GOT3 (cell line): ENCODE results near the gene DDHD1.

Experiments used
- DNase-seq: peaks from one replicate; lab custom pipeline; 2025; ENCODE audit warnings: mixed read lengths; lab: John Stamatoyannopoulos, UW

Gene DDHD1

GRCh38 chr14:52995998-52996397, 157.1 kb downstream of the DDHD1 start:
- no peak for DNase-seq

GRCh38 chr14:52992236-52992870, 160.8 kb downstream of the DDHD1 start:
- DNase-seq, result no peak

- DNase-seq, result no peak
Measured at GRCh38 chr14:52988139-52988538, 165.0 kb downstream of the DDHD1 start.

- no peak for DNase-seq
Measured at GRCh38 chr14:52987514-52987913, 165.6 kb downstream of the DDHD1 start.

DNA sequence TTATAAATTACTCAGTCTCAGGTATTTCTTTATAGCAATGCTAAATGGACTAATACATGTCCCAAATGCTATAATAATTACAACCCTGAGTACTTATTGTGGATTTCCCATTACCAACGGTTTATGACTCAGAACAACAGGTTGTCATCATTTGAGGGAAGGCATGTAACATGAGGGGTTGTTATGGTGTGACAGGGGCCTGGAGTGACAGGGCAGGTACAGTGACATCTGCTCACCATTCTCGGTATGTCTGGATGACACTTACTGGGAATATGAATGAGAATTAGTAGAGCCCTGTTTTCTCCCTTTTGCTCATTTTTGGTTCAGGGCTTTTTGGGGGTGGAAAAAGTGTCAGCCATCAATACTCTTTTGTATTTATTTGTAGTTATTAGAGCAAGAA, 166.1 kb downstream of the DDHD1 start:
- no peak for DNase-seq
